Epithelial cell of proximal tubule (primary cell): ENCODE measurements around the gene PRKCE. TPM values are rescaled to one million over a fixed set of nuclear protein-coding genes. Genes with fewer than 3 reads are reported as not detected.

ENCODE experiments used
- DNase-seq: peaks from one replicate; pipeline ENCODE4 v3.0.0-alpha.2; 2011; ENCODE audit warnings: low read depth
- H3K4me3 ChIP-seq: 2 replicates; pipeline ENCODE4 v1.5.1; 2011; ENCODE audit warnings: low read depth, mild to moderate bottlenecking, low read length
- total RNA-seq: library from RNA; depleted of rRNA; stranded (reverse); fragments of >200 nt; gene quantifications from 2 replicates; pipeline ENCODE4 v1.2.3, GENCODE V29; 2015
- TF ChIP-seq, protein P1 (sequence below): conservative IDR thresholded peaks from 2 replicates; pipeline ENCODE4 v1.5.1; 2012; ENCODE audit warnings: low read depth, mild to moderate bottlenecking, low read length

The PRKCE gene
- total RNA-seq, 1 donor from 2014 or later = 2.5 TPM

DNA sequence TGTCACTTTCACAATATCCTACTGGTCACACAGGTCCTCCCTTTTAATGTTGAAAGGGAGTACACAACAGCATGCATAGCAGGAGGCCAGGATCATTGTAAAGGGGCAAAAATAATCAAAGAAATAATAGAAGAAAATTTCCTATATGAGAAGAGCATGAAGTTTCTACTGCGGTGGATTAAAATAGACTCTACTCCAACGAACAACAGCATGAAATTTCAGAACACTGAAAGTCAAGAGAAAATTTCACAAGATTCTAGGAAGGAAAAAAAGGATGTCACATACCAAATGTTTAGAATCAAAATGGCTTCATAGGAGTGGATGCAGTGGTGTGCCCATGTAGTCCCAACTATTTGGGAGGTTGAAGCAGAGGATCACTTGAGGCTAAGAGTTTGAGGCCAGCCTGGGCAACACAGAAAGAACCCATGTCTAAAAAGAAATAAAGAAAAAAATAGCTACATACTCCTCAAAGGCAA lies 573.7 kb downstream of the PRKCE start:
- TF ChIP-seq, protein P1, sequence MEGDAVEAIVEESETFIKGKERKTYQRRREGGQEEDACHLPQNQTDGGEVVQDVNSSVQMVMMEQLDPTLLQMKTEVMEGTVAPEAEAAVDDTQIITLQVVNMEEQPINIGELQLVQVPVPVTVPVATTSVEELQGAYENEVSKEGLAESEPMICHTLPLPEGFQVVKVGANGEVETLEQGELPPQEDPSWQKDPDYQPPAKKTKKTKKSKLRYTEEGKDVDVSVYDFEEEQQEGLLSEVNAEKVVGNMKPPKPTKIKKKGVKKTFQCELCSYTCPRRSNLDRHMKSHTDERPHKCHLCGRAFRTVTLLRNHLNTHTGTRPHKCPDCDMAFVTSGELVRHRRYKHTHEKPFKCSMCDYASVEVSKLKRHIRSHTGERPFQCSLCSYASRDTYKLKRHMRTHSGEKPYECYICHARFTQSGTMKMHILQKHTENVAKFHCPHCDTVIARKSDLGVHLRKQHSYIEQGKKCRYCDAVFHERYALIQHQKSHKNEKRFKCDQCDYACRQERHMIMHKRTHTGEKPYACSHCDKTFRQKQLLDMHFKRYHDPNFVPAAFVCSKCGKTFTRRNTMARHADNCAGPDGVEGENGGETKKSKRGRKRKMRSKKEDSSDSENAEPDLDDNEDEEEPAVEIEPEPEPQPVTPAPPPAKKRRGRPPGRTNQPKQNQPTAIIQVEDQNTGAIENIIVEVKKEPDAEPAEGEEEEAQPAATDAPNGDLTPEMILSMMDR = no peak
- no peak for DNase-seq
- H3K4me3 ChIP-seq = no peak overlapping the region

DNA sequence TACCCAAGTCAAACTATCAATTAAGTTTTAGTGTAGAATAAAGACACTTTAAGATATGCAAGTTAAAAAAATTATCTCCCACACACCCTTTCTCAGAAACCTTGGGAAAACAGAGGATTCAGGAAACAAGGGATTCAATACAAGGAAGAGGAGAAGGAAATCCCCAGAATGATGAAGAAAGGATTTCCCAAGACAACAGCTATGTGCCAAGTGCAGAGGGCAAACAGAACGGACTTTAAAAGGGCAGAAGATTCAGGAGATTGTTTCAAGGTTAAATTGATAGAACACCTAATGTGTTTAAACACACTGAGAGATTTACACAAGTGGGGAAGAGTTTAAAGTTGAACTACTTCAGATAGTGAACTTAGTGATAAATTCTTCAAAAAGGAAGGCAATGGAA lies 574.3 kb downstream of the PRKCE start:
- no peak for DNase-seq
- TF ChIP-seq, protein P1 = no peak
- H3K4me3 ChIP-seq = no peak overlapping the region

DNA sequence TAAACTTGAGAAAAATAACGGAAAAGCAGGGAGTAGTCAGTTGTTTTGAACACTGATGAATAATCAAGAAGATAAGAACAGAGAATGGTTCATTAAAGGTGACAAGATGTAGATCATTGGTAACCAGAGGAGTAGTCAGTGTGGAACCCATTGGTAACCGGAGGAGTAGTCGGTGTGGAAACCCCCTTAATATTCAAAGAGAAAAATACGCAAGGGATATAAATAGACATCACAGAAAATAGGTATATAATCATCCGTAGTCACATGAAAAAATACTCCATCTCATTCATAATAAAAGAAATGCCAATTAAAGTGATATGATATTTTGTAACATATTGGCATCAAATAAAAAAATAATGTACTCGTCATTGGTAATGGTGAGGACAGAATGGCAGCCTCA lies 575.1 kb downstream of the PRKCE start:
- no peak overlapping the region for H3K4me3 ChIP-seq
- DNase-seq = no peak
- TF ChIP-seq, protein P1 = no peak

DNA sequence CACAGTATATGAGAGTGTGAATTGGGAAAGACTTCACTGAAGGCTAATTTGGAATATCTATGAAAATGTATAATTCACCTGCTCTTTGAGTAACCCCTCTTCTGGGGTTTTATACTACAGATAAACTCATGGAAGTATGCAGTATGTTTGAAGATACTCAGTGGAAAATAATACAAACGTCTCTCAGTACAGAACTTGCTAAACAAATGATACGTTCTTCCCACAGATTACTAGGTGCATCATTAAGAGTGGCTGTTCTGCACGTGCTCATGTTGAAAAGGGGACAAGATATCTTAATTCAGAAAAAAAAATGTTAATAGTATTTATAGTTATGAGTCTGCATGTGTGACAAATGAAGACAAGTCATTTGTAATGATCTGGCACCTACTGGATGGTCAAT lies 575.5 kb downstream of the PRKCE start:
- no peak overlapping the region for H3K4me3 ChIP-seq
- no peak for DNase-seq
- TF ChIP-seq, protein P1 = no peak

DNA sequence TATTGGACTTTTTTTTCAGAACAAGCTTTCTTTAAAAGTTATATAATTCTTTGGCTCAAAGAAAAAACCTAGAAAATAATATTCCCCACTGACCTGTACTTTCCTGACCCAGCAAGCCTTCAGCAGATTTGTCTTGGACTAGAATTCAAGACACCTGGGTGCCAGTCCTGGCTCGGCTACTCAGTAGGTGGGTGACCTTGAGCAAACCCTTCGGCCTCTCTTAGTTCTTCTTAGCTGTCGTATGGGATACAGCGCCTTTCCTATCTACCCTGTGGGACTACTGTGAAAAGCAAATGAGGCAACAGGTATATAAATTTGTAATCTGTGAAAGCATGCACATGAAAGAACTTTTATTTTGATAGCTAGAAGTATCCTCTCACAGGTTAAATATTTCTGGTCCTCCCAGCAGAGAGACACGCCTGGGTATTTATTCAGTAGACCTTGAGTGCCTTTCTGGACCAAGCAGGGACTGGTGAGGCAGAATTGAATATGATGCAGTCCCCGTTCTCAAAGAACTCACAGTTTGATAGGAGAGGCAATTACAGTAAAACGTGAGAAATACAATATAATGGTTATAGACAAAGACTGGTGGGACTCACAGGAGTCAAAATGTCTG lies 576.3 kb downstream of the PRKCE start:
- H3K4me3 ChIP-seq = no peak overlapping the region
- no peak for DNase-seq
- TF ChIP-seq, protein P1 = no peak

DNA sequence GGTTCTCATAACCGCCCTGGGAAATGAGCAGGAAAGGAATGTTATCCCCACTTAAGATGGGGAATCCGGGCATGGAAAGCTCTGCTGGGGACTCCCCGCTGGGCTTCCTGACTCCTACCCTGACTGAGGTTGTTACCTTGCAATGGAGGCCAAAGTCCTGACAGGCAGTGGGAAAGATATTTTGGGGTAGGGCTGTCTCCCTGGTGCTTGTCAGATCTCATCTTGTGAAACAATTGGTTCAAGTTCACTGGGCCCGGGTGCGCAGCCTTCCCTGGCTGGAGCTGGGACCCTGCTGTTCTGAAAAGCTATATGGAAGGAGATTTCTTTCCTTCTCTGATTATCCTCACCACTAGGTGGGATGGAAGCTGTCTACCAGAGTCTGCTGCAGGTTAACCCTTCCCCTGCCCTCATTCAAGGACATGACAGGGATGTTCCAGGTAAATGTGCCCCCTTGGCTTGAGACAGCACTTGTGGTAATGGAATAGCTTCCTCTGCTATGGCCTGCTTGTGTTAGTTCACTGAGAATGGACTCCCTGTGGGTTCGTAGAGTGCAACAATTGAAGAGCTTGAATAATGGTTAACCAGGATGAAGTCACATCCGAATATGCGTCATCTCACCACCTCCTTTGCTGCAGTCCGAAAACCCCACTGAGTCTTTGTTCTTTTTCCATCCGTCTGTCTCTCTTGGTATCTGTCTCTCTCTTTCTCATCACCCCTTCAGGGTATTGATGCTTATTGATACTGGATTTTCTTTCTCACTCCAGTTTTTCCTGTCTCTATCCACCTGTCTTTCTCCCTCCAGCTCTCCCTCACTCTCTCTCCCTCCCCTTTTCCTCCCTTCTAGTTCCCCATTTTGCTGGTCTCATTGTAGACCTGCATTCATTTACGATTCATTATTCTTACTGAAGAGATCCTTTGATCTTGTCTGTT lies 577.9 kb downstream of the PRKCE start:
- H3K4me3 ChIP-seq = peak overlapping the region; percentile 15
- TF ChIP-seq, protein P1 = peak; percentile 36
- peak; percentile 95 for DNase-seq
